Activated CD4-positive, alpha-beta memory T cell treated with anti-CD3 and anti-CD28 coated beads for 36 hours (primary cell): ENCODE measurements around the gene TLR5. TPM values are rescaled to one million over a fixed set of nuclear protein-coding genes. Genes with fewer than 3 reads are reported as not detected.

Experiments used
- CTCF ChIA-PET: fragments of 350-600 bp; sonication (Branson Sonifier 250); formaldehyde crosslinking; loops from one replicate; lab custom pipeline; 2021; ENCODE audit warnings: antibody characterized with exemption, inconsistent platforms; lab: Charles Lee
- POLR2A ChIA-PET: fragments of 350-600 bp; sonication (Branson Sonifier 250); formaldehyde crosslinking; loops from one replicate; lab custom pipeline; 2021; ENCODE audit warnings: antibody characterized with exemption; lab: Charles Lee
- DNase-seq: peaks from one replicate; pipeline ENCODE4 v3.0.0-alpha.2; 2020
- H3K27ac Mint-ChIP-seq: one replicate; pipeline ENCODE4 v1.8.0; 2021; ENCODE audit warnings: mixed read lengths
- H3K27me3 Mint-ChIP-seq: one replicate; pipeline ENCODE4 v1.8.0; 2021; ENCODE audit warnings: mixed read lengths
- H3K36me3 Mint-ChIP-seq: one replicate; pipeline ENCODE4 v1.8.0; 2021; ENCODE audit warnings: mixed read lengths
- H3K4me1 Mint-ChIP-seq: one replicate; pipeline ENCODE4 v1.8.0; 2021; ENCODE audit warnings: low read depth, mixed read lengths
- H3K4me3 Mint-ChIP-seq: one replicate; pipeline ENCODE4 v1.8.0; 2021; ENCODE audit warnings: mild to moderate bottlenecking, mixed read lengths
- H3K9me3 Mint-ChIP-seq: one replicate; pipeline ENCODE4 v1.8.0; 2021; ENCODE audit warnings: mixed read lengths
- intact Hi-C: fragments of 100-400 bp; cut with micrococcal nuclease; formaldehyde crosslinking; loops from one replicate; pipeline ENCODE4 v1.15.1; 2023
- total RNA-seq, 2 experiments: library from RNA; stranded (reverse); gene quantifications; one replicate each; pipeline ENCODE4 v1.2.3, GENCODE V29; 2021

The TLR5 gene
- under 1 TPM; 0.29 to 0.48 TPM for total RNA-seq

GRCh38 chr1:223142795-223143536 lies at the start of gene TLR5:
Gene TLR5, minus strand, starts transcription at chr1:223143248. Its CDS starts 30,217 bp downstream, at chr1:223113031.
- peak; percentile 93 for DNase-seq
- ChIA-PET CTCF (interaction anchor here (1.0 to 3.5 kb wide), 5 partner anchors 9 to 216 kb away, joined by 3 to 60 read pairs (median 3); no protein-coding TSS in a partner anchor), POLR2A (interaction anchor here (1.4 kb wide), 1 partner anchor 9 kb away, joined by 3 read pairs; no protein-coding TSS in a partner anchor)
- H3K36me3 Mint-ChIP-seq = no peaks in the 10 kb centered on the region
- H3K9me3 Mint-ChIP-seq = peaks cover 10% of the 10 kb centered on the region
- peak within 1 kb of the TSS; percentile 63 for H3K4me3 Mint-ChIP-seq
- H3K27ac Mint-ChIP-seq = peak within 1 kb of the TSS; percentile 9
- peaks cover 19% of the 10 kb centered on the region for H3K4me1 Mint-ChIP-seq
- intact Hi-C loops = loop anchor here (1.0 to 5.0 kb wide), 4 partner anchors 10 to 221 kb away; partner anchors contain the start of gene SUSD4
- H3K27me3 Mint-ChIP-seq = no peaks in the 10 kb centered on the region

DNA sequence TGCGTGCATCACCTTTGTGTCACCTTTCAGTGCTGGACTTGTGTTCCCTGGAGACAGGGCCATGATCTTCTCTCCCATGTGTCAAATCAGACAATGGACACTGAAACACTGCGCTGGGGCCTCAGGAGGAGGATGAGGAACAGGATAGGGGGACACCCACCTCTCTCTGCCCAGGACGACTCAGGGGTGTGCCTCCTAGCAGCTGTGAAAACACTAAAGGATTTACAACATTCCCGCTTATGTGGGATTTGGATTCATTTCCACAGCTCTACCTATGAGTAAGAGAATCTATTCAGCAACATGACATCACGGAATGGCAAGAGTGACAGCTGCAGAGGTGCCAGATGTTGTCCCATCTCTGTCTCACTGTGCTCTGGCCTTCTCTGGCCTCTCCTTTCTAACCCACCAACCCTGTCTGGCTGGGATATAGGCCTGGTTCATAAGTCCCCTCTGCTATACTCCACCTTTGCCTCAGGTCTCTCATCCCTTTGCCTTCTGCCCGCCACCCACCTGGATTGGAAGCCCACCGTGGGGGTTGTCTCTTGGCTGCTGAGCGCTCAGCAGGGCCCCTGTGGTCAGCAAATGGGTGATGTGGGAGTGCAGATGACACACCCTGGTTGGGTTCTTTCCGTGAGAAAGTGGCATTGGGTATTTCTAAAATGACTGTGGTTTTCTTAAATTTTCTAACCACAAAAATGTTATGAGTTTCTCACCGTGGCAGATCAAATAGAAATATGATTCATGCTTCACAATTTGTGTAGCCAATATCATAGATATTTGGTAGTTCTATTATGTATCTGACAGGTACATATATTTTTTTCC lies 47.1 kb upstream of the TLR5 start:
- H3K4me1 Mint-ChIP-seq = peaks cover 23% of the 10 kb centered on the region
- H3K9me3 Mint-ChIP-seq = no peaks in the 10 kb centered on the region
- H3K27me3 Mint-ChIP-seq = peaks cover 11% of the 10 kb centered on the region
- ChIA-PET POLR2A (interaction anchor here (1.0 kb wide), 1 partner anchor 40 kb away, joined by 3 read pairs; no protein-coding TSS in a partner anchor), CTCF (interaction anchor here (1.0 kb wide), 1 partner anchor 56 kb away, joined by 3 read pairs; no protein-coding TSS in a partner anchor)
- peak overlapping the region; percentile 59 for H3K27ac Mint-ChIP-seq
- H3K36me3 Mint-ChIP-seq = no peaks in the 10 kb centered on the region
- DNase-seq = peak; percentile 79
- peak overlapping the region; percentile 40 for H3K4me3 Mint-ChIP-seq
- intact Hi-C loops = loop anchor here (1.0 to 2.0 kb wide), 6 partner anchors 8 to 310 kb away; partner anchors contain the start of gene TLR5

DNA sequence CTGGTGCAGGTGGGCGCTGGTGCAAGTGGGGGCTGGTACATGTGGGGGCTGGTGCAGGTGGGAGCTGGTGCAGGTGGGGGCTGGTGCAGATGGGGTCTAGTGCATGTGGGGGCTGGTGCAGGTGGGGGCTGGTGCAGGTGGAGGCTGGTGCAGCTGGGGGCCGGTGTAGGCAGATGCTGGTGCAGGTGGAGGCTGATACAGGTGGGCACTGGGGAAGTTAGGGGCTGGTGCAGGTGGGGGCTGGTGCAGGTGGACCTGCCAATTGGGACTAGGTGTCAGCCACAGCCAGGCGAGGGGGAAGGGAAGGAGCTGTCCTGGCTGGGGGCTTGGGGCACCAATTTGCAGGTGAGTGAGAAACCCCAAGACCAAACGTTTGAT lies 46.5 kb upstream of the TLR5 start:
- CTCF ChIA-PET = interaction anchor here (0.7 to 1.0 kb wide), 2 partner anchors 56 to 536 kb away, joined by 3 read pairs; no protein-coding TSS in a partner anchor
- DNase-seq = no peak
- Mint-ChIP-seq H3K27ac (no peak overlapping the region), H3K9me3 (no peaks in the 10 kb centered on the region), H3K36me3 (no peaks in the 10 kb centered on the region), H3K4me1 (peaks cover 23% of the 10 kb centered on the region), H3K4me3 (no peak overlapping the region), H3K27me3 (peaks cover 11% of the 10 kb centered on the region)
- intact Hi-C loops = no loop called here
- POLR2A ChIA-PET = interaction anchor here (1.0 kb wide), 1 partner anchor 41 kb away, joined by 3 read pairs; no protein-coding TSS in a partner anchor

GRCh38 chr1:223188618-223189356 lies 45.7 kb upstream of the TLR5 start:
- CTCF ChIA-PET = interaction anchor here (0.7 kb wide), 1 partner anchor 536 kb away, joined by 3 read pairs; no protein-coding TSS in a partner anchor
- DNase-seq = no peak
- no peaks in the 10 kb centered on the region for H3K36me3 Mint-ChIP-seq
- H3K27ac Mint-ChIP-seq = no peak overlapping the region
- H3K27me3 Mint-ChIP-seq = peaks cover 11% of the 10 kb centered on the region
- no peak overlapping the region for H3K4me3 Mint-ChIP-seq
- POLR2A ChIA-PET = interaction anchor here (1.0 kb wide), 1 partner anchor 41 kb away, joined by 3 read pairs; no protein-coding TSS in a partner anchor
- H3K4me1 Mint-ChIP-seq = peaks cover 23% of the 10 kb centered on the region
- no peaks in the 10 kb centered on the region for H3K9me3 Mint-ChIP-seq
- intact Hi-C loops = no loop called here

DNA sequence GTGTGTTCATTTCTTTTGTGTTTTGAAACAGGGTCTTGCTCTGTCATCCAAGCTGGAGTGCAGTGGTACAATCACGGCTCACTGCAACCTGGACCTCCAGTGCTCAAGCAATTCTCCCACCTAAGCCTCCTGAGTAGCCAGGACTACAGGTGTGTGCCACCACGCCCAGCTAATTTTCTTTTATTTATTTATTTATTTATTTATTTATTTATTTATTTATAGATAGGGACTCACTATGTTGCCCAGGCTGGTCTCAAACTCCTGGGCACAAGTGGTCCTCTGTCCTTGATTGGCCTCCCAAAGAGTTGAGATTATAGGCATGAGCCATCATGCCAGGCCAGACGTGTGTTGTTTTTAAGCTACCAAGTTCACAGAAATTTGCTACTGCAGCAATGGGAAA lies 43.8 kb upstream of the TLR5 start:
- Mint-ChIP-seq H3K36me3 (no peaks in the 10 kb centered on the region), H3K4me3 (no peak overlapping the region), H3K27ac (no peak overlapping the region), H3K27me3 (peaks cover 11% of the 10 kb centered on the region), H3K9me3 (no peaks in the 10 kb centered on the region), H3K4me1 (peaks cover 30% of the 10 kb centered on the region)
- ChIA-PET POLR2A (no interaction called here), CTCF (no interaction called here)
- intact Hi-C loops = no loop called here
- DNase-seq = no peak

DNA sequence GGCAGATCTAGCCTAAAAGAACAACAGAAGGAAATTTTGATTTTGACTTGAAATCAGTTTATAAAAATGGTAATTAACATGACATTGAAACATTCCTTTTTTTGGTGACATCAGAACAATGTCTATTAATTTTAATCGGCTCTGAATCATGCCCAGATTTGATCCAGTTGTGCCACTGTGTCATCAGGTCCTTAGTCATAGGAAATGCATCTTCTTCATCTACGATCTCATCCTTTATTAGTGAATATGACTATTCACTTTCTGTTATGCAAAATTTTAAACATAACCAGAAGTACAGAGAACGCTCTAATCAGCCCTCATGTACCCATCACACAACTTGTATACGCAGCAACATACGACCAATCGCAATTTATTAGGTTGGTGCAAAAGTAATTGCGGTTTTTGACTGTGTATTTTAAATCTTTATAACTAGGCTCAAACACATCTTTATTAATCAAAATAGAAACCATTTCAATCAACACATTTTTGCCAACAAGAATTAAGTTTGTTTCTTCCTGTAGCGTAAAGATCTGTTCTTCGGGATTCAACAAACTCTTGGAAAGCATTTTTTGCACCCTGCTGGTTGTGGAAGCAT lies 40.3 kb upstream of the TLR5 start:
- Mint-ChIP-seq H3K9me3 (no peaks in the 10 kb centered on the region), H3K27ac (no peak overlapping the region), H3K36me3 (no peaks in the 10 kb centered on the region), H3K27me3 (peaks cover 14% of the 10 kb centered on the region), H3K4me3 (no peak overlapping the region), H3K4me1 (peaks cover 15% of the 10 kb centered on the region)
- POLR2A ChIA-PET = no interaction called here
- intact Hi-C loops = no loop called here
- DNase-seq = no peak
- CTCF ChIA-PET = no interaction called here

DNA sequence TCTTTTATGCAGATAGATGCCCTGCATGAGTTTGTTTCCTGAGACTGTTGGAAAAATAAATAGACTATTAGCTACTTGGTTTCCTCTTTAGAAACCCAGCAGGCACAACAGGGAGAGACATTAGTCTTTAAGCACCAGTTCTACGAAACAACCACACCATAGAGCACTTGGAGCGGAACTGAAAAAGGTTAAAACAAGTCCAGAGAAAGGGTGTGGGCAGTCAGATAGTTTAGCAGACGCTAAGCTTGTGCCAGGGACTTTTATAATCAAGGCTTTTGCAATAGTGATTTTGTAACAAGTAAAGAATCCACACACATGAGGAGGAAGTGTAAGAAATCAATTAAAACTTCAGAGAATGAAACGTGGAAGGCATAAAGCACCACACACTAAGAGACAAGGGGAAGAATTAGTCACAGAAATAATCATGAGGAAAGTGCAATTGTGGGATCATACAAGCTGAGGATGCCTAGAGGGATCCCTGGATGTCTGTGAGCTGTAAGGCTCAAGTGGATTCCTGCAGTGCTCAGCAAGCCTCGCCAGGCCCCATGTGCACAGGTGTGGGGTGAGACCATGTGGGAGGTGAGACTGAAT lies 37.8 kb upstream of the TLR5 start:
- no peak for DNase-seq
- no peaks in the 10 kb centered on the region for H3K9me3 Mint-ChIP-seq
- CTCF ChIA-PET = interaction anchor here (2.8 kb wide), 1 partner anchor 47 kb away, joined by 9 read pairs; no protein-coding TSS in a partner anchor
- H3K4me3 Mint-ChIP-seq = no peak overlapping the region
- intact Hi-C loops = no loop called here
- H3K36me3 Mint-ChIP-seq = no peaks in the 10 kb centered on the region
- POLR2A ChIA-PET = no interaction called here
- no peak overlapping the region for H3K27ac Mint-ChIP-seq
- peaks cover 11% of the 10 kb centered on the region for H3K4me1 Mint-ChIP-seq
- peaks cover 4% of the 10 kb centered on the region for H3K27me3 Mint-ChIP-seq

DNA sequence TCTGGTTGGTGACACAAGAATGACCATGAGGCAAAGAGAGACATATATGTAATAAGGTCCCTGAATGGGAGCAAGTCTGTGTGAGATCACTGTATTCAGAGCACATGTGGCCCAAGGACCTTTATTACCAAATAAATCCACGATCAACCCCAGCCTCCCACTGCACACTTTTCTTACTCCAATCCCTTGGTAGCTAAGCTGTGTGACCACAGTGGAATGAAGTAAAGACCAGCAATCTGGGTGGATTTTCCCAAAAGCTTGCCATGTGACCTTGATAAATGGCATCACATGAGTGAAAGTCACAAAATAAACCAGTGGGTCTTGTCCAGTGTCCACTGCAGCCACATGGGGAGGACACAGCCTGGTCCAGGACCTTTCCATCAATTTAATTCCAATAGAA lies 36.7 kb upstream of the TLR5 start:
- Mint-ChIP-seq H3K27ac (no peak overlapping the region), H3K4me3 (no peak overlapping the region)
- no peak for DNase-seq

DNA sequence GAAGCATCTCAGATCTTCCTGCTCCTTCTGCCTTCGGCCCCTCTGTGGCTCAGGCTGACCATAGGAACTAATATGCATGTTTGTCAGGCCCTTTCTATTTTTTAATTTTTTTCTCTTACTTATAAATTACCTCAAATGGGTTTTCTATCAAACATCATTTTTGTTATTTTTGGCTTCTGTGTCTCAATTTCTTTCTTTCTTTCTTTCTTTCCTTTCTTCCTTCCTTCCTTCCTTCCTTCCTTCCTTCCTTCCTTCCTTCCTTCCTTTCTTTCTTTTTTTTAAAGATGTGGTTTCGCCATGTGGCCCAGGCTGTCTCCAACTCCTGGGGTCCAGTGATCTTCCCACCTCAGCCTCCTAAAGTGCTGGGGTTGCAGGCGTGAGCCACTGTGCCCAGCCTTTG lies 36.2 kb upstream of the TLR5 start:
- Mint-ChIP-seq H3K4me1 (peaks cover 11% of the 10 kb centered on the region), H3K36me3 (no peaks in the 10 kb centered on the region), H3K27ac (no peak overlapping the region), H3K27me3 (peaks cover 4% of the 10 kb centered on the region), H3K9me3 (no peaks in the 10 kb centered on the region), H3K4me3 (no peak overlapping the region)
- intact Hi-C loops = no loop called here
- ChIA-PET CTCF (interaction anchor here (2.8 kb wide), 1 partner anchor 46 kb away, joined by 9 read pairs; no protein-coding TSS in a partner anchor), POLR2A (no interaction called here)
- DNase-seq = no peak

More for the DNA sequence above, 36.7 kb upstream of the TLR5 start:
- no peaks in the 10 kb centered on the region for H3K9me3 Mint-ChIP-seq
- peaks cover 11% of the 10 kb centered on the region for H3K4me1 Mint-ChIP-seq
- H3K36me3 Mint-ChIP-seq = no peaks in the 10 kb centered on the region
- ChIA-PET POLR2A (no interaction called here), CTCF (interaction anchor here (2.8 kb wide), 1 partner anchor 46 kb away, joined by 9 read pairs; no protein-coding TSS in a partner anchor)
- H3K27me3 Mint-ChIP-seq = peaks cover 4% of the 10 kb centered on the region
- intact Hi-C loops = no loop called here

- no peak for DNase-seq
- CTCF ChIA-PET = no interaction called here
- intact Hi-C loops = no loop called here
- H3K9me3 Mint-ChIP-seq = no peaks in the 10 kb centered on the region
- H3K4me3 Mint-ChIP-seq = no peak overlapping the region
- POLR2A ChIA-PET = no interaction called here
- peaks cover 4% of the 10 kb centered on the region for H3K27me3 Mint-ChIP-seq
- H3K27ac Mint-ChIP-seq = no peak overlapping the region
- H3K36me3 Mint-ChIP-seq = no peaks in the 10 kb centered on the region
- peaks cover 9% of the 10 kb centered on the region for H3K4me1 Mint-ChIP-seq
These were observed 34.6 kb upstream of the TLR5 start for GRCh38 chr1:223177681-223178080.

- ChIA-PET POLR2A (no interaction called here), CTCF (no interaction called here)
- no peak overlapping the region for H3K4me3 Mint-ChIP-seq
- intact Hi-C loops = no loop called here
- peaks cover 4% of the 10 kb centered on the region for H3K27me3 Mint-ChIP-seq
- no peaks in the 10 kb centered on the region for H3K36me3 Mint-ChIP-seq
- H3K27ac Mint-ChIP-seq = no peak overlapping the region
- H3K9me3 Mint-ChIP-seq = peaks cover 3% of the 10 kb centered on the region
- DNase-seq = no peak
- peaks cover 4% of the 10 kb centered on the region for H3K4me1 Mint-ChIP-seq
These were observed 33.4 kb upstream of the TLR5 start for GRCh38 chr1:223176437-223176836.
